SK-N-SH (cell line): ENCODE results near the gene LCN1.

Experiments
- CHD2 ChIP-seq: fragments of 150-350 bp; IDR thresholded peaks from 2 replicates; pipeline ENCODE4 v1.6.1; 2018; ENCODE audit warnings: low read length; ENCODE audit not compliant: partially characterized antibody
- CTCF ChIP-seq: fragments of 200-600 bp; sonication (generic); IDR thresholded peaks from 2 replicates; pipeline ENCODE4 v1.6.1; 2017; ENCODE audit warnings: antibody characterized with exemption, mild to moderate bottlenecking, moderate library complexity
- ELF1 ChIP-seq: IDR thresholded peaks from 2 replicates; pipeline ENCODE4 v1.4.0; 2012
- FOXJ3 ChIP-seq: sonication (generic); formaldehyde crosslinking; IDR thresholded peaks from 2 replicates; pipeline ENCODE4 v1.5.1; 2020; ENCODE audit warnings: mild to moderate bottlenecking, missing genetic modification reagents
- GABPA ChIP-seq: IDR thresholded peaks from 2 replicates; pipeline ENCODE4 v1.4.0; 2012; ENCODE audit warnings: low read depth, mild to moderate bottlenecking
- JUND ChIP-seq: IDR thresholded peaks from 2 replicates; pipeline ENCODE4 v1.4.0; 2012
- MXI1 ChIP-seq: IDR thresholded peaks from 2 replicates; pipeline ENCODE4 v1.6.1; 2012; ENCODE audit warnings: mild to moderate bottlenecking, low read depth, low read length, improper control_type of control experiment
- POLR2AphosphoS5 ChIP-seq: IDR thresholded peaks from 2 replicates; pipeline ENCODE4 v1.6.1; 2012; ENCODE audit warnings: low read depth, low read length
- RCOR1 ChIP-seq: fragments of 150-350 bp; IDR thresholded peaks from 2 replicates; pipeline ENCODE4 v1.6.1; 2017; ENCODE audit warnings: antibody characterized with exemption, low read length
- RFX5 ChIP-seq: IDR thresholded peaks from 2 replicates; pipeline ENCODE4 v1.6.1; 2012; ENCODE audit warnings: mild to moderate bottlenecking, improper control_type of control experiment, low read length
- SIN3A ChIP-seq: IDR thresholded peaks from 2 replicates; pipeline ENCODE4 v1.6.1; 2012; ENCODE audit warnings: low read depth, mild to moderate bottlenecking, low read length, moderate library complexity, borderline replicate concordance
- USF1 ChIP-seq: IDR thresholded peaks from 2 replicates; pipeline ENCODE4 v1.4.0; 2012; ENCODE audit warnings: low read depth, borderline replicate concordance
- YY1 ChIP-seq: IDR thresholded peaks from 2 replicates; pipeline ENCODE4 v1.4.0; 2012; ENCODE audit warnings: low read depth, mild to moderate bottlenecking

DNA sequence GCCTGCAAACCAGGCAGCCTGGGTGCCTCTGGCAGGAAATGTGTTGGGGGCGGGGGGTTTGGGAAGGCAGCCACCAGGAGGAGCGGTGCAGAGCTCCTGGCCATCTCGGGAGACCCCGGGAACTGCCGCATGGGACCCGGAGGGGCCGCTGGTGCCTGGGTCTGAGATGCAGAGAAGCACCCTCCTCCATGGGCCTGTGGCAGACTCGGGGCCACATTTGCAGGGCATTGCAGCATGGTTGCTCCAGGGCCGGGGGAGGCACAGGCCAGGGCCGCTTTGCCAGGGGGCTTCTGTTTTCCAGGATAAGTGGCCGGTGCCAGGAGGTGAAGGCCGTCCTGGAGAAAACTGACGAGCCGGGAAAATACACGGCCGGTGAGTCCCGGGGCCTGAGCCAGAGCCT is 1.7 kb downstream of the LCN1 start:
- TF ChIP-seq YY1 (no peak), CTCF (no peak), JUND (no peak), CHD2 (no peak), FOXJ3 (CRISPR knock-in tag) (no peak), SIN3A (no peak), POLR2AphosphoS5 (no peak), GABPA (no peak), ELF1 (no peak), RFX5 (no peak), USF1 (no peak), MXI1 (no peak), RCOR1 (no peak)
